CD14-positive monocyte (primary cell): ENCODE measurements around the gene DRD2. TPM values are rescaled to one million over a fixed set of nuclear protein-coding genes. Genes with fewer than 3 reads are reported as not detected.

Experiments used
- DNase-seq, 3 donors: peaks; one replicate each; pipeline ENCODE4 v3.0.0-alpha.2; 2011 to 2022
- H2AFZ ChIP-seq: 2 replicates; pipeline ENCODE4 v1.6.0; 2012; ENCODE audit warnings: mild to moderate bottlenecking, low read depth, low read length, inconsistent platforms; ENCODE audit not compliant: insufficient read depth, poor library complexity, severe bottlenecking
- H3K27ac ChIP-seq, 2 donors: 1 replicate in 1 of 2; 2 replicates in 1 of 2; pipeline ENCODE4 v1.5.1; 2012 to 2013; ENCODE audit warnings: low read length in 2 of 2, control low read depth in 1 of 2, inconsistent platforms in 1 of 2, low read depth in 1 of 2, mild to moderate bottlenecking in 1 of 2
- H3K27me3 ChIP-seq, 2 donors: one replicate each; pipeline versions ENCODE4 v1.6.0 to v1.6.1; 2011 to 2013; ENCODE audit warnings: low read length in 2 of 2; ENCODE audit not compliant: control insufficient read depth in 2 of 2, insufficient read depth in 2 of 2
- H3K36me3 ChIP-seq, 2 donors: replicated peaks in 1 of 2; 1 replicate in 1 of 2; 2 replicates in 1 of 2; pipeline versions ENCODE4 v1.5.1 to v1.6.1; 2012 to 2013; ENCODE audit warnings: low read length in 2 of 2, control low read depth in 1 of 2, inconsistent platforms in 1 of 2, mild to moderate bottlenecking in 1 of 2; ENCODE audit not compliant: insufficient read depth in 2 of 2, control insufficient read depth in 1 of 2
- H3K4me1 ChIP-seq, 2 donors: 1 replicate in 1 of 2; 2 replicates in 1 of 2; pipeline versions ENCODE4 v1.5.1 to v1.6.1; 2012 to 2013; ENCODE audit warnings: low read length in 2 of 2, control low read depth in 1 of 2, inconsistent platforms in 1 of 2, mild to moderate bottlenecking in 1 of 2, moderate library complexity in 1 of 2; ENCODE audit not compliant: insufficient read depth in 2 of 2, control insufficient read depth in 1 of 2
- H3K4me2 ChIP-seq: replicated peaks from 2 replicates; pipeline ENCODE3; 2012; ENCODE audit warnings: low read length, moderate library complexity, mild to moderate bottlenecking; ENCODE audit not compliant: poor library complexity, severe bottlenecking; ENCODE audit errors: extremely low read depth
- H3K4me3 ChIP-seq, 3 experiments: fragments of 200-600 bp in 1 of 3; sonication (generic) in 1 of 3; replicated peaks in 1 of 3; 1 replicate in 2 of 3; 2 replicates in 1 of 3; pipeline ENCODE4 v1.5.1; 2011 to 2013; ENCODE audit warnings: low read length in 3 of 3, mild to moderate bottlenecking in 3 of 3, control low read depth in 2 of 3, low read depth in 2 of 3, inconsistent platforms in 1 of 3, moderate library complexity in 1 of 3
- H3K79me2 ChIP-seq: 2 replicates; pipeline ENCODE4 v1.6.0; 2012; ENCODE audit warnings: mild to moderate bottlenecking, control low read depth, inconsistent platforms, low read length, moderate library complexity; ENCODE audit not compliant: insufficient read depth
- H3K9ac ChIP-seq: 2 replicates; pipeline ENCODE4 v1.6.0; 2017; ENCODE audit warnings: low read length, mild to moderate bottlenecking; ENCODE audit not compliant: insufficient read depth, poor library complexity, severe bottlenecking
- H3K9me3 ChIP-seq, 2 donors: replicated peaks in 1 of 2; 1 replicate in 1 of 2; 2 replicates in 1 of 2; pipeline versions ENCODE4 v1.5.1 to v1.6.1; 2012 to 2013; ENCODE audit warnings: low read length in 2 of 2, control low read depth in 1 of 2; ENCODE audit not compliant: control insufficient read depth in 1 of 2, insufficient read depth in 1 of 2
- H4K20me1 ChIP-seq: 2 replicates; pipeline ENCODE4 v1.6.0; 2012; ENCODE audit warnings: mild to moderate bottlenecking, low read length, control low read depth, moderate library complexity; ENCODE audit not compliant: insufficient read depth
- H3K27ac Mint-ChIP-seq, 7 donors: one replicate each; pipeline ENCODE4 v1.8.0; 2020; ENCODE audit warnings: mild to moderate bottlenecking in 7 of 7, mixed read lengths in 7 of 7, moderate library complexity in 6 of 7, inconsistent platforms in 2 of 7
- H3K27me3 Mint-ChIP-seq, 3 donors: one replicate each; pipeline ENCODE4 v1.8.0; 2021 to 2022; ENCODE audit warnings: low read depth in 3 of 3, mild to moderate bottlenecking in 3 of 3, mixed read lengths in 3 of 3, moderate library complexity in 3 of 3, inconsistent platforms in 1 of 3
- H3K36me3 Mint-ChIP-seq, 2 donors: one replicate each; pipeline ENCODE4 v1.8.0; 2020; ENCODE audit warnings: mixed read lengths in 2 of 2, inconsistent platforms in 1 of 2, mild to moderate bottlenecking in 1 of 2
- H3K4me1 Mint-ChIP-seq: one replicate; pipeline ENCODE4 v1.8.0; 2020; ENCODE audit warnings: mild to moderate bottlenecking, mixed read lengths
- H3K4me3 Mint-ChIP-seq, 2 donors: one replicate each; pipeline ENCODE4 v1.8.0; 2020; ENCODE audit warnings: mild to moderate bottlenecking in 2 of 2, mixed read lengths in 2 of 2, moderate library complexity in 1 of 2
- H3K9me3 Mint-ChIP-seq, 7 donors: one replicate each; pipeline ENCODE4 v1.8.0; 2020 to 2022; ENCODE audit warnings: mixed read lengths in 7 of 7, mild to moderate bottlenecking in 6 of 7, moderate library complexity in 6 of 7, inconsistent platforms in 2 of 7
- WGBS: methylation state at CpG from one replicate; pipeline ENCODE4 v1.1.5; 2013; ENCODE audit warnings: missing lambda C conversion rate; ENCODE audit not compliant: insufficient coverage; 5-methylcytosine and 5-hydroxymethylcytosine counted together
- intact Hi-C, 2 donors: fragments of 100-400 bp; cut with micrococcal nuclease; formaldehyde crosslinking; loops; one replicate each; pipeline versions ENCODE4 v1.15.0 to v1.15.1; 2023
- polyA plus RNA-seq, 3 donors: library from polyadenylated mRNA; depleted of rRNA in 1 of 3; unstranded in 2 of 3; stranded (reverse) in 1 of 3; fragments of 300-500 nt in 2 of 3; fragments of >200 nt in 1 of 3; fragmentation: Illumina TruSeq in 2 of 3; gene quantifications; 1 replicate in 2 of 3; 2 replicates in 1 of 3; pipeline ENCODE4 v1.2.3, GENCODE V29; 2012 to 2021
- TF ChIP-seq, protein P1 (sequence below): fragments of 200-600 bp; IDR thresholded peaks from one replicate; pipeline ENCODE4 v1.8.0; 2022; ENCODE audit warnings: antibody characterized with exemption, mild to moderate bottlenecking

The DRD2 gene
- polyA plus RNA-seq, 3 donors, result not detected

GRCh38 chr11:113408206-113408605, 67.0 kb downstream of the DRD2 start:
- Histone ChIP-seq H3K27ac (no peak overlapping the region), H3K9me3 (no peaks in the 10 kb centered on the region), H3K36me3 (no peaks in the 10 kb centered on the region), H3K4me1 (no peaks in the 10 kb centered on the region), H3K9ac (no peak overlapping the region), H3K27me3 (no peaks in the 10 kb centered on the region), H3K4me3 (no peak overlapping the region), H3K4me2 (no peak overlapping the region), H2AFZ (no peak overlapping the region), H3K79me2 (no peaks in the 10 kb centered on the region), H4K20me1 (no peaks in the 10 kb centered on the region)
- peaks cover 0 to 5% (median 0%) of the 10 kb centered on the region in 7 donors for H3K9me3 Mint-ChIP-seq
- DNase-seq, result no peak
- H3K27ac Mint-ChIP-seq, result no peak overlapping the region
- H3K36me3 Mint-ChIP-seq, result no peaks in the 10 kb centered on the region
- H3K27me3 Mint-ChIP-seq, result peaks cover 4 to 12% (median 6%) of the 10 kb centered on the region in 3 donors
- H3K4me1 Mint-ChIP-seq, result no peaks in the 10 kb centered on the region
- 80% methylated on average over 3 of the region's 9 CpGs for WGBS
- intact Hi-C loops, result no loop called here
- no peak overlapping the region for H3K4me3 Mint-ChIP-seq
- TF ChIP-seq, protein P1, sequence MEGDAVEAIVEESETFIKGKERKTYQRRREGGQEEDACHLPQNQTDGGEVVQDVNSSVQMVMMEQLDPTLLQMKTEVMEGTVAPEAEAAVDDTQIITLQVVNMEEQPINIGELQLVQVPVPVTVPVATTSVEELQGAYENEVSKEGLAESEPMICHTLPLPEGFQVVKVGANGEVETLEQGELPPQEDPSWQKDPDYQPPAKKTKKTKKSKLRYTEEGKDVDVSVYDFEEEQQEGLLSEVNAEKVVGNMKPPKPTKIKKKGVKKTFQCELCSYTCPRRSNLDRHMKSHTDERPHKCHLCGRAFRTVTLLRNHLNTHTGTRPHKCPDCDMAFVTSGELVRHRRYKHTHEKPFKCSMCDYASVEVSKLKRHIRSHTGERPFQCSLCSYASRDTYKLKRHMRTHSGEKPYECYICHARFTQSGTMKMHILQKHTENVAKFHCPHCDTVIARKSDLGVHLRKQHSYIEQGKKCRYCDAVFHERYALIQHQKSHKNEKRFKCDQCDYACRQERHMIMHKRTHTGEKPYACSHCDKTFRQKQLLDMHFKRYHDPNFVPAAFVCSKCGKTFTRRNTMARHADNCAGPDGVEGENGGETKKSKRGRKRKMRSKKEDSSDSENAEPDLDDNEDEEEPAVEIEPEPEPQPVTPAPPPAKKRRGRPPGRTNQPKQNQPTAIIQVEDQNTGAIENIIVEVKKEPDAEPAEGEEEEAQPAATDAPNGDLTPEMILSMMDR, result no peak

- Histone ChIP-seq H3K9me3 (no peaks in the 10 kb centered on the region), H3K4me1 (no peaks in the 10 kb centered on the region), H3K4me2 (no peak overlapping the region), H3K27me3 (no peaks in the 10 kb centered on the region), H3K36me3 (no peaks in the 10 kb centered on the region), H4K20me1 (no peaks in the 10 kb centered on the region), H3K4me3 (no peak overlapping the region), H3K9ac (no peak overlapping the region), H3K27ac (no peak overlapping the region), H3K79me2 (no peaks in the 10 kb centered on the region), H2AFZ (no peak overlapping the region)
- Mint-ChIP-seq H3K4me1 (no peaks in the 10 kb centered on the region), H3K36me3 (no peaks in the 10 kb centered on the region), H3K4me3 (no peak overlapping the region), H3K27me3 (peaks cover 4 to 10% (median 7%) of the 10 kb centered on the region in 3 donors), H3K9me3 (peaks cover 0 to 5% (median 0%) of the 10 kb centered on the region in 7 donors), H3K27ac (no peak overlapping the region)
- TF ChIP-seq, protein P1, result no peak
- DNase-seq, result no peak
- WGBS, result 65% methylated on average over 3 of the region's 3 CpGs
- intact Hi-C loops, result no loop called here
Measured at GRCh38 chr11:113407163-113407562, 68.0 kb downstream of the DRD2 start.
